Adipocyte (in vitro differentiated cells): ENCODE data around the gene MYH7B.

Source experiments
- DNase-seq: peaks from one replicate; pipeline ENCODE4 v3.0.0-alpha.2; 2015; ENCODE audit warnings: low read depth
- H3K27me3 ChIP-seq: replicated peaks from 2 replicates; pipeline ENCODE4 v1.7.0; 2013; ENCODE audit warnings: mild to moderate bottlenecking, low read length, moderate library complexity; ENCODE audit not compliant: control insufficient read depth, insufficient read depth
- H3K36me3 ChIP-seq: 2 replicates; pipeline ENCODE4 v1.7.0; 2013; ENCODE audit warnings: low read length, mild to moderate bottlenecking, moderate library complexity; ENCODE audit not compliant: control insufficient read depth, insufficient read depth, severe bottlenecking
- H3K4me1 ChIP-seq: 2 replicates; pipeline ENCODE4 v1.7.0; 2013; ENCODE audit warnings: mild to moderate bottlenecking, low read length, moderate library complexity; ENCODE audit not compliant: control insufficient read depth, insufficient read depth
- H3K4me3 ChIP-seq: 2 replicates; pipeline ENCODE4 v1.7.0; 2013; ENCODE audit warnings: mild to moderate bottlenecking, low read length, moderate library complexity
- H3K9ac ChIP-seq: 2 replicates; pipeline ENCODE4 v1.7.0; 2013; ENCODE audit warnings: mild to moderate bottlenecking, low read length, moderate library complexity
- H3K9me3 ChIP-seq: 2 replicates; pipeline ENCODE4 v1.7.0; 2013; ENCODE audit warnings: mild to moderate bottlenecking, low read length, moderate library complexity; ENCODE audit not compliant: control insufficient read depth

Gene MYH7B

DNA sequence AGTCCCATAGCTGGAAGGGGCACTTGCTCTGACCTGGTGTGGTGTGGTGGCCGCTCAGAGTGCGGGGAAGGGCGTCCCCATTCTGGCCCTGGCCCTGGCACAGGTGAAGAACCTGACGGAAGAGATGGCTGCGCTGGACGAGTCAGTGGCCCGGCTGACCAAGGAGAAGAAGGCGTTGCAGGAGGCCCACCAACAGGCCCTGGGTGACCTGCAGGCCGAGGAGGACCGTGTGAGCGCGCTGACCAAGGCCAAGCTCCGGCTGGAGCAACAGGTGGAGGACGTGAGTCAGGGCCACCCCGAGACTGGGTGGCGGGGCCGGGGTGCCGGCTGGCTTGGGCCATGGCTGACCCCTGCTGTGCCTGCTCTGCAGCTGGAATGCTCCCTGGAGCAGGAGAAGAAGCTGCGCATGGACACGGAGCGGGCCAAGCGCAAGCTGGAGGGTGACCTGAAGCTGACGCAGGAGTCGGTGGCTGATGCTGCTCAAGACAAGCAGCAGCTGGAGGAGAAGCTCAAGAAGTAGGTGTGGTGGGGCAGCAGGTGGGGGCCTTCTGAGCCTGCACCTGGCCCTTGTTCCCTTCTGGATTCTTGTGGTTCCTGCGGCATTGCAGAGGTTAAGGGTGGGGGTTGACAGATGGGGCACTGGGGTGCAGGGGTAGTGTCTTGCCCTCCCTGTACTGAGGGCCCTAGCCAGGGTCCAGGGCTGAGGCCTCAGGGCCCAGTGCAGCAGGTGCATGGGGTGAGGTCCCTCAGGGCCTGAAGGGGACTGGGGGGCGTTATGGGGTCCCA, 40.8 kb downstream of the MYH7B start:
- no peak for DNase-seq
- no peak overlapping the region for H3K9ac ChIP-seq
- no peak overlapping the region for H3K4me3 ChIP-seq
- H3K4me1 ChIP-seq, result no peaks in the 10 kb centered on the region
- H3K27me3 ChIP-seq, result no peaks in the 10 kb centered on the region
- H3K36me3 ChIP-seq, result peaks cover 56% of the 10 kb centered on the region
- no peaks in the 10 kb centered on the region for H3K9me3 ChIP-seq

DNA sequence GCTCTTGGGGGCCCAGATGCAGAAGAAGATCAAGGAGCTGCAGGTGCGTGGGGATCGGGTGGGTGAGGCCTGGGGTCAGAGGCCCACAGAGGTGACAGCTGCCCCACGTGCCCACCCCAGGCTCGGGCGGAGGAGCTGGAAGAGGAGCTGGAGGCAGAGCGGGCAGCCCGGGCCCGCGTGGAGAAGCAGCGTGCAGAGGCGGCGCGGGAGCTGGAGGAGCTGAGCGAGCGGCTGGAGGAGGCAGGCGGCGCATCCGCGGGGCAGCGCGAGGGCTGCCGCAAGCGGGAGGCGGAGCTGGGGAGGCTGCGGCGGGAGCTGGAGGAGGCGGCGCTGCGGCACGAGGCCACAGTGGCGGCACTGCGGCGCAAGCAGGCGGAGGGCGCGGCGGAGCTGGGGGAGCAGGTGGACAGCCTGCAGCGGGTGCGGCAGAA, 41.5 kb downstream of the MYH7B start:
- H3K4me1 ChIP-seq, result no peaks in the 10 kb centered on the region
- no peaks in the 10 kb centered on the region for H3K9me3 ChIP-seq
- DNase-seq, result no peak
- no peak overlapping the region for H3K4me3 ChIP-seq
- no peak overlapping the region for H3K9ac ChIP-seq
- H3K36me3 ChIP-seq, result peaks cover 63% of the 10 kb centered on the region
- H3K27me3 ChIP-seq, result no peaks in the 10 kb centered on the region

DNA sequence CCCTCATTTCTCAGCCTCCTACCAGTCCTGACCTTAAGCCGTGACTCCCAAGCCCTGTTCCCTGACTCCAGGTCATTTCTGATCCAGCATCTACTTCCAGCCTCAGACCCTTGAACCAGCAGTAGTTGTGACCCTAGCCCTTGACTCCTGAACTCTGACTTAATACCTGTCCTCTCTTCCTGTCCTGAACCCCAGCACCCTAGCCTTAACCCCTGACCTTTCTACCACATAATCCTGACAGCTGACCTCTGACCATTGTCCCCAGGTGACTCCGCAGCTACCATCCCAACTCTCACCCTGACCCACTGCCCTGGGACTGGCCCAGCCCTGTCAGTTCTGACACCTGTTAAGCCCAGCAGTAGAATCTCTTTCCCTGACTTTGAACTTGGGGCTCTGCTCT, 42.1 kb downstream of the MYH7B start:
- no peak for DNase-seq
- H3K9me3 ChIP-seq, result no peaks in the 10 kb centered on the region
- H3K27me3 ChIP-seq, result no peaks in the 10 kb centered on the region
- H3K4me1 ChIP-seq, result no peaks in the 10 kb centered on the region
- H3K4me3 ChIP-seq, result no peak overlapping the region
- no peak overlapping the region for H3K9ac ChIP-seq
- H3K36me3 ChIP-seq, result peaks cover 70% of the 10 kb centered on the region

DNA sequence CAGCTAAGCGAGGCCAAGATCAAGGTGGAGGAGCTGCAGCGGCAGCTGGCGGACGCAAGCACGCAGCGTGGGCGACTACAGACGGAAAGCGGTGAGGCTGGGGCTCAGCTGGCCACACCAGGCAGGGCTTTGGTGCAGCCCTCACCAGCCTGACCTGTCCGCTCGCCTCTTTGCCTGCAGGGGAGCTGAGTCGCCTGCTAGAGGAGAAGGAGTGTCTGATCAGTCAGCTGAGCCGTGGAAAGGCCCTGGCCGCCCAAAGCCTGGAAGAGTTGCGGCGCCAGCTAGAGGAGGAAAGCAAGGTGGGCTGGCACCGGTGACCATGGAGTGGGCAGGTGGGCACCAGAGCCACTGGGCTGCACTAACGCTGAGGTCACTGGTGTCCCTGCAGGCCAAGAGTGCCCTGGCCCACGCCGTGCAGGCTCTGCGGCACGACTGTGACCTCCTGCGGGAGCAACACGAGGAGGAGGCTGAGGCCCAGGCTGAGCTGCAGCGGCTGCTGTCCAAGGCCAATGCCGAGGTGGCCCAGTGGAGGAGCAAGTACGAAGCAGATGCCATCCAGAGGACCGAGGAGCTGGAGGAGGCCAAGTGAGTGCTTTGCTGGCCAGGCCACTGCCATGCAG, 42.8 kb downstream of the MYH7B start:
- no peak overlapping the region for H3K9ac ChIP-seq
- no peaks in the 10 kb centered on the region for H3K4me1 ChIP-seq
- no peak for DNase-seq
- H3K4me3 ChIP-seq, result no peak overlapping the region
- H3K27me3 ChIP-seq, result no peaks in the 10 kb centered on the region
- H3K9me3 ChIP-seq, result no peaks in the 10 kb centered on the region
- H3K36me3 ChIP-seq, result peaks cover 75% of the 10 kb centered on the region

DNA sequence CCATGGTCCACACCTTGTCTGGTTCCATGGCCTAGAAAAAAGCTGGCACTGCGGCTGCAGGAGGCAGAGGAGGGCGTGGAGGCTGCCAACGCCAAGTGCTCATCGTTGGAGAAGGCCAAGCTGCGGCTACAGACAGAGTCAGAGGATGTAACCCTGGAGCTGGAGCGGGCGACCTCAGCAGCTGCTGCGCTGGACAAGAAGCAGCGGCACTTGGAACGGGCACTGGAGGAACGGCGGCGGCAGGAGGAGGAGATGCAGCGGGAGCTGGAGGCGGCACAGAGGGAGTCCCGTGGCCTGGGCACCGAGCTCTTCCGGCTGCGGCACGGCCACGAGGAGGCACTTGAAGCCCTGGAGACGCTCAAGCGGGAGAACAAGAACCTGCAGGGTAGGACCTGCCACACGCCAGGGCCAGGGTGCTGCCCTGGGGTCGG, 43.4 kb downstream of the MYH7B start:
- Histone ChIP-seq H3K9me3 (no peaks in the 10 kb centered on the region), H3K4me3 (no peak overlapping the region), H3K27me3 (no peaks in the 10 kb centered on the region), H3K4me1 (no peaks in the 10 kb centered on the region), H3K9ac (no peak overlapping the region), H3K36me3 (peaks cover 75% of the 10 kb centered on the region)
- DNase-seq, result no peak

DNA sequence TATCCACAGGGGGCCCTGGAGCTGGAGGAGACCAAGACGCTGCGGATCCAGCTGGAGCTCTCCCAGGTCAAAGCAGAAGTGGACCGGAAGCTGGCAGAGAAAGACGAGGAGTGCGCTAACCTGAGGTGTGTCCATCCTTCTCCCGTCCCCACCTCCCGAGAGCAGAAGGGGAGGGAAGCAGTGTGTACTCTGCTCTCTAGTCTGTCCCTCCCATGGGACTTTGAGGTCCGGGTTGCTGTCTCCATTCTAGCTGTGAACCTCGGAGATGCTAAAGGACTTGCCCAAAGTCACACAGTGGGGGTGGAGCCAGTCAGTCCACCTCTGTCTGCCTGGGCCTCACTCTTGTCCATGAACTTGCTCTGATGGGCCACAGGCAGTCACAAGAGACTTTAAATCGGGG, 44.1 kb downstream of the MYH7B start:
- Histone ChIP-seq H3K9ac (no peak overlapping the region), H3K36me3 (peaks cover 82% of the 10 kb centered on the region), H3K9me3 (no peaks in the 10 kb centered on the region), H3K4me3 (no peak overlapping the region), H3K4me1 (no peaks in the 10 kb centered on the region), H3K27me3 (no peaks in the 10 kb centered on the region)
- DNase-seq, result no peak

DNA sequence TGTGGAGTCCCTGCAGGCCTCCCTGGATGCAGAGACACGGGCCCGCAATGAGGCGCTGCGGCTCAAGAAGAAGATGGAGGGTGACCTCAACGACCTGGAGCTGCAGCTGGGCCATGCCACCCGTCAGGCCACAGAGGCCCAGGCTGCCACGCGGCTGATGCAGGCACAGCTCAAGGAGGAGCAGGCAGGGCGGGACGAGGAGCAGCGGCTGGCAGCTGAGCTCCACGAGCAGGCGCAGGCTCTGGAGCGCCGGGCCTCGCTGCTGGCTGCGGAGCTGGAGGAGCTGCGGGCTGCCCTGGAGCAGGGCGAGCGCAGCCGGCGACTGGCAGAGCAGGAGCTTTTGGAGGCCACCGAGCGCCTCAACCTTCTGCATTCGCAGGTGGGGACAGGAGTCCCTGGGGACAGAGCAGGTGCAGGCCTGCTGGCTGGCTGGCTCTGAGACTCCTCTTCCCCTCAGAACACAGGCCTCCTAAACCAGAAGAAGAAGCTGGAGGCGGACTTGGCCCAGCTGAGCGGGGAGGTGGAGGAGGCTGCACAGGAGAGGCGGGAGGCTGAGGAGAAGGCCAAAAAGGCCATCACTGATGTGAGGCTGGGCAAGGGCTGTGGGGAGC, 44.7 kb downstream of the MYH7B start:
- Histone ChIP-seq H3K36me3 (peaks cover 86% of the 10 kb centered on the region), H3K4me1 (no peaks in the 10 kb centered on the region), H3K9me3 (no peaks in the 10 kb centered on the region), H3K4me3 (no peak overlapping the region), H3K27me3 (no peaks in the 10 kb centered on the region), H3K9ac (no peak overlapping the region)
- no peak for DNase-seq

DNA sequence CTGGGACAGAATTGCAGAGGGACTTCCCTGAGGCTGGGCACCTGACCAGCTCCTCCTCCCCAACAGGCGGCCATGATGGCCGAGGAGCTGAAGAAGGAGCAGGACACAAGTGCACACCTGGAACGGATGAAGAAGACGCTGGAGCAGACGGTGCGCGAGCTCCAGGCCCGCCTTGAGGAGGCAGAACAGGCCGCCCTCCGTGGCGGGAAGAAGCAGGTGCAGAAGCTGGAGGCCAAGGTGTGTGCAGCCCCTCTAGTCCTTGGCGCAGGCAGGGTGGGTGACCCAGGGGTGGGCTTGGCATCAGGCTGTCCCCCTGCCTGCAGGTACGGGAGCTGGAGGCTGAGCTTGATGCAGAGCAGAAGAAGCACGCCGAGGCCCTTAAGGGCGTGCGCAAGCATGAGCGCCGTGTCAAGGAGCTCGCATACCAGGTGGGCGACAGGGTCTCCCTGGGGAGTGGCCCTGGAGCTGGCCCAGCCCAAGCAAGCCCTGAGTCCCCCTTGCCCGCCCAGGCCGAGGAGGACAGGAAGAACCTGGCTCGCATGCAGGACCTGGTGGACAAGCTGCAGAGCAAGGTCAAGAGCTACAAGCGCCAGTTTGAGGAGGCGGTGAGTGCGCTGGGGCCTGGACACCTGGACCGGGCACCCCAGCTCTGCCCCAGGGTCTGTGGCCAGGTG, 45.4 kb downstream of the MYH7B start:
- no peak overlapping the region for H3K9ac ChIP-seq
- H3K9me3 ChIP-seq, result no peaks in the 10 kb centered on the region
- no peaks in the 10 kb centered on the region for H3K27me3 ChIP-seq
- no peak for DNase-seq
- no peak overlapping the region for H3K4me3 ChIP-seq
- no peaks in the 10 kb centered on the region for H3K4me1 ChIP-seq
- peaks cover 86% of the 10 kb centered on the region for H3K36me3 ChIP-seq

DNA sequence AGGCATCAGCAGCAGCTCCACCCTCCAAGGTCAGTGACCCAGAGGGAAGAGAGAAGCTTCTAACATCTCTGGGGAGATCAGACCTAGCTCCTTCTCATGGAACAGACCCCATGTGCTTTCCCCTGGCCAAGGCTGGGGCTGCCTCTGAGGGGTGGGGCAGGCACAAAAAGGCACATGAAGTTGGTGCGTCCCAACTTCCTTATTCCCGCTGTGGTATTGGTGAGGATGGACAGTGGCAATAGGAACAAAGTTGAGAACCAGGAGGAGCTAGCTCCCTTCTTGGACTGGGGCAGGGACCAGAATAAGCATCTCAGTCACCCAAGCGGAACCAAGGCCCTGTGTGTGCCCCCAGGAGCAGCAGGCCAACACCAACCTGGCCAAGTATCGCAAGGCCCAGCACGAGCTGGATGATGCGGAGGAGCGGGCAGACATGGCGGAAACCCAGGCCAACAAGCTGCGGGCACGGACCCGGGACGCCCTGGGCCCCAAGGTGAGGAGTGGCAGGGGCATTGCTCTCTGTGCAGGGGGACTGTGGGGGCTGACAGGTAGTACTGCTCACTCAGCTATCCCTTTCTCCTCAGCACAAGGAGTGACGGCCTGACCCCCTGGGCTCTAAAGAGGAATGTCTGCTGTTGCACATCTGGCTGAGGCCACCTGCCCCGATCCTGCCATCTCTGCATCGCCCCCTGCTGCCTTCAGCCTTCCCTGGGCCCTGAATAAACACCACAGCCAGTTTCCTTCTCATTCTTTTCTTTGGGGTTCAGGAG, 46.1 kb downstream of the MYH7B start:
- H3K36me3 ChIP-seq, result peaks cover 89% of the 10 kb centered on the region
- H3K4me1 ChIP-seq, result no peaks in the 10 kb centered on the region
- H3K27me3 ChIP-seq, result no peaks in the 10 kb centered on the region
- no peaks in the 10 kb centered on the region for H3K9me3 ChIP-seq
- no peak overlapping the region for H3K9ac ChIP-seq
- no peak overlapping the region for H3K4me3 ChIP-seq
- DNase-seq, result peak; percentile 15

DNA sequence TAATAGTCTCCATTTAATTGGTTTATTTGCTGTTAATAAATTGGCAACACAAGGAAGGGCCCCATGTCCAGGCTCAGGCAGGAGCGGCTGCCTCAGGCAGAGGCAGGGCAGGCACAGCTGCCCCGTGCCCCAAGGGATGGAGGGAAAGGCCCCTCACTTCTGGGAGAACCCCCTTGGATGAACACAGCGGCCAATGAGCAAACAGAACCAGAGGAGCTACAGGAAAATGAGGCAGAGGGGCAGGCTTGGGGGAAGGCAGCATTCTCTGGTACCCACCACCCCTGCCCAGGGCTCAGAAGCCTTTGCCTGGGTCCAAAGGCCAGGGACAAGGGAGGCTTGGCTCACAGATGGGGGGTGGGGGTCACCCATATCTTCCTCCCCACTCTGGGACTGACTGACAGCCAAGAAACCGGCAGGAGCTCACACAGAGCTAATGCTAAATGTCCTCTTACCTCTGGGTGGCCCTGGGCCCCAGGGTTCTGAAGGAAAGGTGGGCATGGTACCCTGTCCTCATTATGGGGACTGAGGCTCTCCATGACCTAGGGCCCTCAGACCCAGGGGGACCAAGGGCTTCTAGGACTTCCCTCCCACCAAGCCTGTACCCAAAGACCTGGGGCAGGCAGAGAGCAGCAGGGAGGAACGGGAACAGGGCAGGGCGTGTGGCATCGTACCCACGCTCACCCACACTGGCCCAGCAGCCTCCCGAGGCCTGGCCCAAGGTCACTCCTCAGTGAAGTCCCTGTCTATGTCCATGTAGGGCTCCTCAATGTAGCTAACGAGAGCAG, 47.0 kb downstream of the MYH7B start:
- Histone ChIP-seq H3K9me3 (no peaks in the 10 kb centered on the region), H3K4me3 (no peak overlapping the region), H3K9ac (no peak overlapping the region), H3K4me1 (no peaks in the 10 kb centered on the region), H3K36me3 (peaks cover 98% of the 10 kb centered on the region), H3K27me3 (no peaks in the 10 kb centered on the region)
- DNase-seq, result no peak
